ENCODE data around the gene PMCH. TPM values are rescaled to one million over a fixed set of nuclear protein-coding genes. Genes with fewer than 3 reads are reported as not detected.

PMCH gene
- polyA plus RNA-seq, 1 of the 3 experiments (the other 2 are of a cell fraction) = not detected

GRCh38 chr12:102171951-102172350 is 25.7 kb downstream of the PMCH start:
- H3K9me2 ChIP-seq = no peaks in the 10 kb centered on the region
- H3K4me2 ChIP-seq = no peak overlapping the region
- peaks cover 4% of the 10 kb centered on the region for H3F3A ChIP-seq (replicated peaks; ENCODE audit: insufficient read depth)
- CTCF ChIA-PET = interaction anchor here (1.8 kb wide), 1 partner anchor 311 kb away, joined by 8 read pairs; no protein-coding TSS in a partner anchor
- H3K36me3 ChIP-seq (replicated peaks in 1 of 2; ENCODE audit: control insufficient read depth in 1 of 2, insufficient read depth in 2 of 2, low read length in 1 of 2) = peaks cover 2% of the 10 kb centered on the region in 2 experiments
- no peak for DNase-seq
- no peak for TF ChIP-seq USF2 (IDR thresholded peaks at IDR 0.05; ENCODE audit: borderline replicate concordance, low read depth, low read length)
- TF ChIP-seq RFX5 (IDR thresholded peaks at IDR 0.05; ENCODE audit: low read length) = no peak
- TF ChIP-seq SMC3 (IDR thresholded peaks at IDR 0.05; ENCODE audit: low read depth, low read length) = no peak
- TF ChIP-seq CTCF (IDR thresholded peaks at IDR 0.05) = no peak
- no peak for TF ChIP-seq USF1 (IDR thresholded peaks at IDR 0.05; ENCODE audit: borderline replicate concordance, low read depth)
- TF ChIP-seq FOSL2 (IDR thresholded peaks at IDR 0.05; ENCODE audit: borderline replicate concordance, low read depth) = no peak
- no peak for TF ChIP-seq EP300 (IDR thresholded peaks at IDR 0.05; ENCODE audit: borderline replicate concordance in 1 of 2, low read depth in 1 of 2, low read length in 1 of 2)
- TF ChIP-seq FOXM1 (IDR thresholded peaks at IDR 0.05; ENCODE audit: low read depth) = no peak
- TF ChIP-seq MXI1 (IDR thresholded peaks at IDR 0.05; ENCODE audit: low read depth, low read length) = no peak
- TF ChIP-seq EZH2phosphoT487 (IDR thresholded peaks at IDR 0.05; ENCODE audit: borderline replicate concordance, low read depth) = no peak
- TF ChIP-seq TEAD4 (IDR thresholded peaks at IDR 0.05; ENCODE audit: borderline replicate concordance, insufficient read depth) = no peak
- no peak for TF ChIP-seq GABPA (IDR thresholded peaks at IDR 0.05; ENCODE audit: low read depth)
- TF ChIP-seq NRF1 (IDR thresholded peaks at IDR 0.05; ENCODE audit: low read depth, low read length) = no peak
- TF ChIP-seq FOXJ3 (CRISPR knock-in tag; IDR thresholded peaks at IDR 0.05) = no peak
- TF ChIP-seq ELF1 (IDR thresholded peaks at IDR 0.05) = no peak
- no peak for TF ChIP-seq RAD21 (IDR thresholded peaks at IDR 0.05; ENCODE audit: low read length)
- no peak for TF ChIP-seq RCOR1 (IDR thresholded peaks at IDR 0.05; ENCODE audit: low read length)
- no peak for TF ChIP-seq IRF3 (IDR thresholded peaks at IDR 0.05; ENCODE audit: low read depth, low read length)
- no peak for TF ChIP-seq SIN3A (IDR thresholded peaks at IDR 0.05; ENCODE audit: borderline replicate concordance, low read depth, low read length)
- TF ChIP-seq NFIC (IDR thresholded peaks at IDR 0.05; ENCODE audit: borderline replicate concordance) = no peak
- no peak overlapping the region for H3K9ac ChIP-seq
- H3K4me1 ChIP-seq (ENCODE audit: control insufficient read depth in 1 of 2, insufficient read depth in 2 of 2, low read depth in 1 of 2, low read length in 1 of 2) = 0 out of 4 replicates have a peak, but pooled peaks cover 0 to 9% of the 10 kb centered on the region in 2 experiments
- H3K9me3 ChIP-seq = no peaks in the 10 kb centered on the region
- H3K27me3 ChIP-seq (ENCODE audit: insufficient read depth) = no peaks in the 10 kb centered on the region
- peak overlapping the region in 1 of 2 experiments; percentile 34; a peak in 2 of 4 replicates for H3K27ac ChIP-seq (ENCODE audit: low read depth in 2 of 2, low read length in 1 of 2)
- POLR2A ChIA-PET = no interaction called here
- H4K20me1 ChIP-seq (ENCODE audit: insufficient read depth) = no peaks in the 10 kb centered on the region
- H3K79me2 ChIP-seq (ENCODE audit: insufficient read depth) = no peaks in the 10 kb centered on the region
- H3K4me3 ChIP-seq (ENCODE audit: low read depth in 2 of 2, low read length in 1 of 2) = no peak overlapping the region
- no peak overlapping the region for H2AFZ ChIP-seq (ENCODE audit: low read depth)
